ENCODE measurements around the gene ASXL3. TPM values are rescaled to one million over a fixed set of nuclear protein-coding genes. Genes with fewer than 3 reads are reported as not detected.

ASXL3 gene
- total and polyA plus RNA-seq, 3 experiments from 2014 or later = not detected

- CTCF ChIA-PET = no interaction called here
- no peak overlapping the region for H3K4me3 Mint-ChIP-seq
- H3K4me1 ChIP-seq (ENCODE audit: insufficient read depth, low read length) = no peaks in the 10 kb centered on the region
- H3K27ac ChIP-seq (ENCODE audit: low read depth, low read length) = no peak overlapping the region
- H3K36me3 ChIP-seq (ENCODE audit: insufficient read depth, low read length) = no peaks in the 10 kb centered on the region
- POLR2A ChIA-PET = no interaction called here
- no peak for DNase-seq
- peaks cover 5 to 17% (median 10%) of the 10 kb centered on the region in 5 donors for H3K9me3 Mint-ChIP-seq
- no peaks in the 10 kb centered on the region for H3K4me1 Mint-ChIP-seq
- no peaks in the 10 kb centered on the region for H3K36me3 Mint-ChIP-seq
- H3K9me3 ChIP-seq (ENCODE audit: low read length) = peaks cover 4% of the 10 kb centered on the region
- no peaks in the 10 kb centered on the region for H3K27me3 Mint-ChIP-seq
- no peak overlapping the region for H3K4me3 ChIP-seq (ENCODE audit: low read length)
- H3K27me3 ChIP-seq (ENCODE audit: insufficient read depth, low read length, poor library complexity, severe bottlenecking) = no peaks in the 10 kb centered on the region
- H3K27ac Mint-ChIP-seq = no peak overlapping the region
Observed at GRCh38 chr18:33558529-33558928, 19.5 kb upstream of the ASXL3 start.

GRCh38 chr18:33560686-33561370 is 17.2 kb upstream of the ASXL3 start:
- Histone ChIP-seq H3K4me1 (ENCODE audit: insufficient read depth, low read length) (no peaks in the 10 kb centered on the region), H3K9me3 (ENCODE audit: low read length) (peaks cover 4% of the 10 kb centered on the region), H3K27ac (ENCODE audit: low read depth, low read length) (no peak overlapping the region), H3K4me3 (ENCODE audit: low read length) (no peak overlapping the region), H3K27me3 (ENCODE audit: insufficient read depth, low read length, poor library complexity, severe bottlenecking) (no peaks in the 10 kb centered on the region), H3K36me3 (ENCODE audit: insufficient read depth, low read length) (no peaks in the 10 kb centered on the region)
- H3K4me3 Mint-ChIP-seq = no peak overlapping the region
- no peak for DNase-seq
- no peaks in the 10 kb centered on the region for H3K36me3 Mint-ChIP-seq
- ChIA-PET POLR2A (no interaction called here), CTCF (no interaction called here)
- peaks cover 12 to 19% (median 15%) of the 10 kb centered on the region in 5 donors for H3K9me3 Mint-ChIP-seq
- no peaks in the 10 kb centered on the region for H3K4me1 Mint-ChIP-seq
- H3K27me3 Mint-ChIP-seq = no peaks in the 10 kb centered on the region
- no peak overlapping the region for H3K27ac Mint-ChIP-seq

DNA sequence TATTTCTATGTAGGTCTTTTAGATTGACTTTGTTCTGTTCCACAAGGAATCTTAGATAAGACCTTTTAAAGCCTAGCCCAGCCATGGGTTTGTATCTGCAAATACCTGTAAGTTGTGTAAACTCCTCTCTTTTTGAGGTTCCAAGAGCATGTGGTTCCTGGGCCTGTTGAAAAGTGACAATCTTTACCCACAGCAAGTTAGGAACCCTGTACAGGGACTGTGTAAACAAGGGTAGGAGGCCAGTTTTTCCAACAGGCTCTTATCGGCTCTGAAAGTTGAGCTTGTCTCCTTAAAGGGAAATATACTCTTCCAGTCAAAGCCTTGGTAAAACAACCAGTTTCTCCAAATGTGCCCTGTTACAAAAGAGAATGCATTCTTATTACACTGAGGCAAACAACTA is 15.3 kb upstream of the ASXL3 start:
- H3K4me1 Mint-ChIP-seq = no peaks in the 10 kb centered on the region

DNA sequence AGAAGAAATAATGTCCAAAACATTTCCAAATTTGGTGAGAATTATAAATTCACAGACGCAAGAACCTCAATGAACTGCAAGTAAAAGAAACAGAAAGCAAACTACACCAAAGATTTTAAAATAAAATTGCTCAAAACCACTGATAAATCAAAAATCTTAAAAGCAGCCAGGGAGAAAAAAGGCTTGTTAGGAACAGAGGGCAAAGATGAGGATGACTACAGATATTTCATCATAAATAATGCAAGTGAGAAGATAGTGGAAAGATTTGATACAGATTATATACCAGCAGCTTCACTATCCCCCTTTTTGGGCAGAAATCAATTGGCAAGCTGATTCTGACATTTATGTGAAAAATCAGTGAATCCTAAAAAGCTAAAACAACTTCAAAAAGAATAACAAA is 10.3 kb upstream of the ASXL3 start:
- DNase-seq = no peak
- no peaks in the 10 kb centered on the region for H3K27me3 Mint-ChIP-seq
- H3K9me3 Mint-ChIP-seq = peaks cover 6 to 19% (median 15%) of the 10 kb centered on the region in 5 donors
- no peaks in the 10 kb centered on the region for H3K36me3 Mint-ChIP-seq
- Histone ChIP-seq H3K4me1 (ENCODE audit: insufficient read depth, low read length) (no peaks in the 10 kb centered on the region), H3K9me3 (ENCODE audit: low read length) (no peaks in the 10 kb centered on the region), H3K27me3 (ENCODE audit: insufficient read depth, low read length, poor library complexity, severe bottlenecking) (no peaks in the 10 kb centered on the region), H3K4me3 (ENCODE audit: low read length) (no peak overlapping the region), H3K36me3 (ENCODE audit: insufficient read depth, low read length) (no peaks in the 10 kb centered on the region), H3K27ac (ENCODE audit: low read depth, low read length) (no peak overlapping the region)
- ChIA-PET POLR2A (no interaction called here), CTCF (no interaction called here)
- H3K27ac Mint-ChIP-seq = no peak overlapping the region
- H3K4me1 Mint-ChIP-seq = no peaks in the 10 kb centered on the region
- H3K4me3 Mint-ChIP-seq = no peak overlapping the region

More for the DNA sequence above, 15.3 kb upstream of the ASXL3 start:
- H3K36me3 ChIP-seq (ENCODE audit: insufficient read depth, low read length) = no peaks in the 10 kb centered on the region
- no peaks in the 10 kb centered on the region for H3K27me3 ChIP-seq (ENCODE audit: insufficient read depth, low read length, poor library complexity, severe bottlenecking)
- H3K9me3 ChIP-seq (ENCODE audit: low read length) = peaks cover 4% of the 10 kb centered on the region
- DNase-seq = no peak
- no peak overlapping the region for H3K27ac Mint-ChIP-seq
- no peaks in the 10 kb centered on the region for H3K27me3 Mint-ChIP-seq
- H3K4me3 ChIP-seq (ENCODE audit: low read length) = no peak overlapping the region
- H3K4me1 ChIP-seq (ENCODE audit: insufficient read depth, low read length) = no peaks in the 10 kb centered on the region
- H3K4me3 Mint-ChIP-seq = no peak overlapping the region
- no peak overlapping the region for H3K27ac ChIP-seq (ENCODE audit: low read depth, low read length)
- H3K36me3 Mint-ChIP-seq = no peaks in the 10 kb centered on the region
- ChIA-PET CTCF (no interaction called here), POLR2A (no interaction called here)
- peaks cover 15 to 25% (median 17%) of the 10 kb centered on the region in 5 donors for H3K9me3 Mint-ChIP-seq

GRCh38 chr18:33571998-33572787 is 5.8 kb upstream of the ASXL3 start:
- Histone ChIP-seq H3K4me1 (ENCODE audit: insufficient read depth, low read length) (no peaks in the 10 kb centered on the region), H3K27me3 (ENCODE audit: insufficient read depth, low read length, poor library complexity, severe bottlenecking) (no peaks in the 10 kb centered on the region), H3K36me3 (ENCODE audit: insufficient read depth, low read length) (no peaks in the 10 kb centered on the region), H3K27ac (ENCODE audit: low read depth, low read length) (no peak overlapping the region), H3K4me3 (ENCODE audit: low read length) (no peak overlapping the region), H3K9me3 (ENCODE audit: low read length) (no peaks in the 10 kb centered on the region)
- CTCF ChIA-PET = no interaction called here
- no peak overlapping the region for H3K4me3 Mint-ChIP-seq
- DNase-seq = no peak
- H3K27me3 Mint-ChIP-seq = no peaks in the 10 kb centered on the region
- no peak overlapping the region for H3K27ac Mint-ChIP-seq
- peaks cover 2 to 19% (median 5%) of the 10 kb centered on the region in 5 donors for H3K9me3 Mint-ChIP-seq
- no peaks in the 10 kb centered on the region for H3K36me3 Mint-ChIP-seq
- no peaks in the 10 kb centered on the region for H3K4me1 Mint-ChIP-seq
- POLR2A ChIA-PET = no interaction called here

DNA sequence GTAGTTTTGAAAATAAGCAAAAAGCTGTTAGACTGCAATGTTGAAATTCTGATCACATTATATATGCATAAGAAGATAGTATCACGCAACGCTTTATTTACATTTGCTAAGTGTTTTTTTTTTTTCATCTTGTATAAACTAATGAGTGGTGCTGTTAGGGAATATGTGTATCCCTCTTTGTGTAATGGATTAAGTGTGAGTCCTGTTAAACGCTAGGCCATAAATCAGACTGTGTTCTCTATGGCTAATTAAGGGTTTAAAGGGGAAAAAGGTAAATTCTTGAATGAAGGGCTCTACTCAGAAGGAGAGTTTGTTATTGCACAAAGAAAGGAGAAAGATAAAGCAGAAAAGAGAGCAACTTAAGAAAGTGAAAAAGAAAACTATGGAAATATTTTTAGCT is 4.8 kb upstream of the ASXL3 start:
- H3K36me3 ChIP-seq (ENCODE audit: insufficient read depth, low read length) = no peaks in the 10 kb centered on the region
- no peak overlapping the region for H3K27ac Mint-ChIP-seq
- no peak for DNase-seq
- H3K4me3 Mint-ChIP-seq = no peak overlapping the region
- CTCF ChIA-PET = no interaction called here
- peaks cover 0 to 5% of the 10 kb centered on the region in 2 donors for H3K27me3 Mint-ChIP-seq
- peaks cover 2 to 13% (median 7%) of the 10 kb centered on the region in 5 donors for H3K9me3 Mint-ChIP-seq
- no peak overlapping the region for H3K27ac ChIP-seq (ENCODE audit: low read depth, low read length)
- no peaks in the 10 kb centered on the region for H3K4me1 ChIP-seq (ENCODE audit: insufficient read depth, low read length)
- H3K4me3 ChIP-seq (ENCODE audit: low read length) = no peak overlapping the region
- H3K27me3 ChIP-seq (ENCODE audit: insufficient read depth, low read length, poor library complexity, severe bottlenecking) = no peaks in the 10 kb centered on the region
- H3K36me3 Mint-ChIP-seq = no peaks in the 10 kb centered on the region
- no peaks in the 10 kb centered on the region for H3K9me3 ChIP-seq (ENCODE audit: low read length)
- POLR2A ChIA-PET = no interaction called here
- peaks cover 1 to 4% (median 4%) of the 10 kb centered on the region in 3 donors for H3K4me1 Mint-ChIP-seq

- Histone ChIP-seq H3K4me3 (ENCODE audit: low read length) (no peak overlapping the region), H3K27ac (ENCODE audit: low read depth, low read length) (no peak overlapping the region), H3K4me1 (ENCODE audit: insufficient read depth, low read length) (no peaks in the 10 kb centered on the region), H3K36me3 (ENCODE audit: insufficient read depth, low read length) (no peaks in the 10 kb centered on the region), H3K9me3 (ENCODE audit: low read length) (no peaks in the 10 kb centered on the region), H3K27me3 (ENCODE audit: insufficient read depth, low read length, poor library complexity, severe bottlenecking) (no peaks in the 10 kb centered on the region)
- Mint-ChIP-seq H3K27me3 (peaks cover 0 to 5% of the 10 kb centered on the region in 2 donors), H3K4me3 (no peak overlapping the region), H3K4me1 (peaks cover 1 to 4% (median 4%) of the 10 kb centered on the region in 3 donors), H3K27ac (no peak overlapping the region), H3K9me3 (peaks cover 0 to 13% (median 7%) of the 10 kb centered on the region in 5 donors), H3K36me3 (no peaks in the 10 kb centered on the region)
- CTCF ChIA-PET = no interaction called here
- DNase-seq = no peak
- POLR2A ChIA-PET = no interaction called here
Observed at GRCh38 chr18:33575451-33575850, 2.6 kb upstream of the ASXL3 start.

DNA sequence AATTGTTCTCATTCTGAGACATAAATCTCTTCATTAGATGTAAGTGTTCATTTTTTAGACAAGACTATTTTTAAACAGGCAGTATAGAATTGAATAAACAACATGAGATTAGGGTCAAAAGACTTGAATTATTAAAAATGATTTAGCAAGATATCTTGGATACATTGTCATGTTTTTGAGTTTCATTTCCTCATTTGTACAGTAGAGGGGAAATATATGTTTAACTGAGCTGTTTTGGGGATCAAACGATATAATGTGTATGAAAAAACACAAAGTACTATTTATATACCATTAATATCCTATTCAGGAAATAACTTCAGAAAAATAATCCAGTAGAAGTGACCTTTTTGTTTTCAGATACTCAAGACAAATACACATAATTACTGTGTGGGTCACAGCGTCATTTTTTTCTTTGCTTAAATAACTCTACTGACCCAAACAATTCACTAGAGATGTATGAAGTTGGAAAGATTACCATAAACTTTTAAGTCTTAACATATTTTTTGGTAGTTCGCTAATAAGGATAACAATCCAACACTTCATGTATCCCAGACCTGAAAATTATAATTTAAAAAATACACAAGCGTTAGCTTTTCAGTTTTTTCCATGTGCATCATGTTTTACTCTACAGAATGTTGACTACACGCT is 896 bp upstream of the ASXL3 start:
- H3K27me3 Mint-ChIP-seq = peaks cover 0 to 5% of the 10 kb centered on the region in 2 donors
- Histone ChIP-seq H3K9me3 (ENCODE audit: low read length) (no peaks in the 10 kb centered on the region), H3K4me3 (ENCODE audit: low read length) (no peak overlapping the region), H3K27me3 (ENCODE audit: insufficient read depth, low read length, poor library complexity, severe bottlenecking) (no peaks in the 10 kb centered on the region), H3K27ac (ENCODE audit: low read depth, low read length) (no peak overlapping the region), H3K4me1 (ENCODE audit: insufficient read depth, low read length) (no peaks in the 10 kb centered on the region), H3K36me3 (ENCODE audit: insufficient read depth, low read length) (no peaks in the 10 kb centered on the region)
- H3K9me3 Mint-ChIP-seq = peaks cover 3 to 17% (median 10%) of the 10 kb centered on the region in 5 donors
- peaks cover 1 to 4% (median 4%) of the 10 kb centered on the region in 3 donors for H3K4me1 Mint-ChIP-seq
- H3K36me3 Mint-ChIP-seq = no peaks in the 10 kb centered on the region
- ChIA-PET CTCF (no interaction called here), POLR2A (no interaction called here)
- DNase-seq = no peak
- no peak overlapping the region for H3K27ac Mint-ChIP-seq
- no peak overlapping the region for H3K4me3 Mint-ChIP-seq

Measured in CD8-positive, alpha-beta memory T cell (primary cell).